ENCODE data around the gene TP53I11. TPM values are rescaled to one million over a fixed set of nuclear protein-coding genes. Genes with fewer than 3 reads are reported as not detected.
A peak's percentile ranks its signal among the peaks of the same experiment; 100 is the strongest.

Gene TP53I11
- total RNA-seq, 1 donor from 2014 or later: 20.4 TPM

GRCh38 chr11:44893846-44894617 is 56.7 kb downstream of the TP53I11 start:
- FAIRE-seq (no peak), DNase-seq (ENCODE audit: low spot score in 2 of 2) (peak; percentile 39 to 72)

GRCh38 chr11:44893308-44893822 is 57.3 kb downstream of the TP53I11 start:
- DNase-seq (ENCODE audit: low spot score in 2 of 2): no peak
- no peak for FAIRE-seq

- FAIRE-seq (no peak), DNase-seq (ENCODE audit: low spot score in 2 of 2) (no peak)
Measured at GRCh38 chr11:44892843-44893242, 57.8 kb downstream of the TP53I11 start.

- DNase-seq (ENCODE audit: low spot score in 2 of 2) (no peak), FAIRE-seq (no peak)
Measured at GRCh38 chr11:44889266-44889665, 61.4 kb downstream of the TP53I11 start.

- no peak for FAIRE-seq
- no peak for DNase-seq (ENCODE audit: low spot score in 2 of 2)
Measured at GRCh38 chr11:44887636-44888035, 63.0 kb downstream of the TP53I11 start.

- DNase-seq (ENCODE audit: low spot score in 2 of 2) (peak in 1 of 2 donors; percentile 48), FAIRE-seq (no peak)
Measured at GRCh38 chr11:44886790-44887140, 63.9 kb downstream of the TP53I11 start.

GRCh38 chr11:44885919-44886789 is 64.5 kb downstream of the TP53I11 start:
- DNase-seq (ENCODE audit: low spot score in 2 of 2): no peak

GRCh38 chr11:44885065-44885810 is 65.4 kb downstream of the TP53I11 start:
- FAIRE-seq (no peak), DNase-seq (ENCODE audit: low spot score in 2 of 2) (no peak)

More at GRCh38 chr11:44885919-44886789, 64.5 kb downstream of the TP53I11 start:
- no peak for FAIRE-seq

- FAIRE-seq (no peak), DNase-seq (ENCODE audit: low spot score in 2 of 2) (no peak)
Measured at GRCh38 chr11:44884056-44884455, 66.6 kb downstream of the TP53I11 start.

- DNase-seq (ENCODE audit: low spot score in 2 of 2) (no peak), FAIRE-seq (no peak)
Measured at GRCh38 chr11:44883277-44883676, 67.4 kb downstream of the TP53I11 start.

Other genes with a start within 250 kb of the TP53I11 start
- 13.9 TPM for gene TSPAN18, start 223.9 kb downstream of the TP53I11 start, total RNA-seq
- 6.9 TPM for gene PRDM11, start 195.8 kb upstream of the TP53I11 start, total RNA-seq

Measured in frontal cortex (tissue), 4 donors.